BJ (cell line): Measurements from ENCODE around the gene OR7G2. TPM values are rescaled to one million over a fixed set of nuclear protein-coding genes. Genes with fewer than 3 reads are reported as not detected.

Source experiments
- CTCF ChIA-PET: fragments of 350-600 bp; formaldehyde crosslinking; extraction: SDS; loops from one replicate; lab custom pipeline; 2021; ENCODE audit warnings: antibody characterized with exemption, inconsistent platforms; lab: Yijun Ruan, JAX
- POLR2A ChIA-PET: fragments of 300-600 bp; sonication (Branson Sonifier 250); formaldehyde crosslinking; extraction: SDS; loops from one replicate; lab custom pipeline; 2021; ENCODE audit warnings: antibody characterized with exemption; lab: Charles Lee
- DNase-seq: peaks from one replicate; pipeline ENCODE4 v3.0.0-alpha.2; 2011; ENCODE audit warnings: low read depth
- H3K27me3 ChIP-seq: 2 replicates; pipeline ENCODE4 v1.6.0; 2011; ENCODE audit warnings: low read length; ENCODE audit not compliant: control insufficient read depth, insufficient read depth
- H3K36me3 ChIP-seq: 2 replicates; pipeline ENCODE4 v1.5.1; 2011; ENCODE audit warnings: low read length; ENCODE audit not compliant: control insufficient read depth, insufficient read depth
- H3K4me3 ChIP-seq: 2 replicates; pipeline ENCODE4 v1.5.1; 2011; ENCODE audit warnings: low read depth, mild to moderate bottlenecking, control low read depth, low read length
- CTCF ChIP-seq: IDR thresholded peaks from 2 replicates; pipeline ENCODE4 v1.5.1; 2011; ENCODE audit warnings: low read depth, mild to moderate bottlenecking, control low read depth, inconsistent platforms, low read length, moderate library complexity; ENCODE audit not compliant: insufficient read depth
- polyA plus RNA-seq: library from polyadenylated mRNA; depleted of rRNA; stranded (reverse); fragments of >200 nt; gene quantifications from 2 replicates; pipeline ENCODE4 v1.2.3, GENCODE V29; 2011

OR7G2 gene
- polyA plus RNA-seq, 1 experiment: not detected

- H3K4me3 ChIP-seq: no peak overlapping the region
- peaks cover 1% of the 10 kb centered on the region; the same call in 1 of the 2 replicates for H3K36me3 ChIP-seq
- no peak for TF ChIP-seq CTCF
- ChIA-PET POLR2A (no interaction called here), CTCF (no interaction called here)
- no peak for DNase-seq
- H3K27me3 ChIP-seq: no peaks in the 10 kb centered on the region
These were observed 42.7 kb upstream of the OR7G2 start for GRCh38 chr19:9149997-9150396.

GRCh38 chr19:9148697-9149096 lies 41.4 kb upstream of the OR7G2 start:
- POLR2A ChIA-PET: no interaction called here
- DNase-seq: no peak
- no peak for TF ChIP-seq CTCF
- Histone ChIP-seq H3K4me3 (no peak overlapping the region), H3K36me3 (peaks cover 1% of the 10 kb centered on the region; the same call in 1 of the 2 replicates), H3K27me3 (no peaks in the 10 kb centered on the region)
- CTCF ChIA-PET: no interaction called here

GRCh38 chr19:9146882-9147281 lies 39.6 kb upstream of the OR7G2 start:
- ChIA-PET POLR2A (no interaction called here), CTCF (interaction anchor here (0.6 kb wide), 1 partner anchor 433 kb away, joined by 3 read pairs; no protein-coding TSS in a partner anchor)
- Histone ChIP-seq H3K4me3 (no peak overlapping the region), H3K27me3 (no peaks in the 10 kb centered on the region), H3K36me3 (peaks cover 1% of the 10 kb centered on the region; the same call in 1 of the 2 replicates)
- TF ChIP-seq CTCF: no peak
- DNase-seq: no peak

DNA sequence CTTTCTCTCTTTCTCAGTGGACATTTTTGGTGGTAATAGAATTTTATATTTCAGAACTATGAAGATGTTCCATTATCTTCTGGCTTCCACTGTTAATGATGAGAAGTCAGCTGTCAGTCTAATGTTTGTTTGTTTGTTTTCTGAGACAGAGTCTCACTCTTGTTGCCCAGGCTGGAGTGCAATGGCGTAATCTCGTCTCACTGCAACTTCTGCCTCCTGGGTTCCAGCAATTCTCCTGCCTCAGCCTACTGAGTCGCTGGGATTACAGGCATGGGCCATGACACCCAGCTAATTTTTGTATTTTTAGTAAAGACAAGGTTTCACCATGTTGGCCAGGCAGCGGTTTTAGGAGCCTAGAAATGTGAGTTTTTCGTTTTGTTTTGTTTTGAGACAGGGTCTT lies 37.6 kb upstream of the OR7G2 start:
- Histone ChIP-seq H3K27me3 (no peaks in the 10 kb centered on the region), H3K4me3 (no peak overlapping the region), H3K36me3 (peaks cover 1% of the 10 kb centered on the region; the same call in 1 of the 2 replicates)
- TF ChIP-seq CTCF: no peak
- CTCF ChIA-PET: interaction anchor here (0.9 kb wide), 1 partner anchor 25 kb away, joined by 3 read pairs; no protein-coding TSS in a partner anchor
- DNase-seq: no peak
- POLR2A ChIA-PET: no interaction called here

DNA sequence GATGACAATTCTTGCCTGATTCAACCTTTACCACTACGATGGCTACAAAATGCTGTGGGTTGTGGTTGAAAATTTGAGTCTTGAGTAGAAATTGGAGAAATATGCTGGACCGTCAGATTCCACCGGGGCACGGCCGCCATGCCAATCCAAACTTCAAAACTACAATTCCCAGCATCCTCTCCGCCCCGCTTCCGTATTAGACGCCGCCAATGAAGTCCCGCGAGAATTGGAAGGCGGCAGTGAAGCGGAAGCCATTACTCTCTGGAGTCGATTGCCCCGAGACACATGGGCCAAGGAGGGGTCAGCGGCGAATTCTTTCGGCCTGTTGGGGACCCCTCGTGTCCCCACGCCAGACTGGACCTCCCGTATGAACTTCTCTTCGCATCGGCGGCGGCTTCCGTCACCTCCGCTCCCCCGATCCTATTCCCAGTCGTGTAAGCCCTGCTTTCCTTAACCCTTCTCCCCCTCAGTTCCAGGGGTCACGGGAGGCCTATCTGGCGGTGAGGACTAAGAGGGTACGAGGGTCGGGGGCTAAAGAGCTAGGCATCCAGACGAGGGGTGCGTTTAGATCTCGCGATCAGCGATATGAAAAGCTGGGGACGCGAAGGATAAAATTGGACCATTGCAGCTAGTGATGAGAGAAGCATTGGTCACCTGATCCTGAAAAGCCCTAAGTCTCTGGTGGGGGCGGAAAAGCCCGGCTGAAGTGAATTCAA lies 33.0 kb upstream of the OR7G2 start, which contains the start of gene ZNF317:
TSS of gene ZNF317 (plus strand) at position 239 of the 716 bp plus-strand sequence. CDS start 15,620 bp downstream, outside the sequence.
- peak; percentile 46 for DNase-seq
- no peaks in the 10 kb centered on the region for H3K27me3 ChIP-seq
- no peaks in the 10 kb centered on the region for H3K36me3 ChIP-seq
- POLR2A ChIA-PET: no interaction called here
- peak within 1 kb of the TSS; percentile 77 for H3K4me3 ChIP-seq
- no peak for TF ChIP-seq CTCF
- CTCF ChIA-PET: no interaction called here
